Measurements from ENCODE around the gene AMBRA1.
"Not testable (repeated sequence)": the region's sequence is repeated elsewhere in the genome, so short reads cannot be mapped to it uniquely, and the experiment has no call there.

The AMBRA1 gene

DNA sequence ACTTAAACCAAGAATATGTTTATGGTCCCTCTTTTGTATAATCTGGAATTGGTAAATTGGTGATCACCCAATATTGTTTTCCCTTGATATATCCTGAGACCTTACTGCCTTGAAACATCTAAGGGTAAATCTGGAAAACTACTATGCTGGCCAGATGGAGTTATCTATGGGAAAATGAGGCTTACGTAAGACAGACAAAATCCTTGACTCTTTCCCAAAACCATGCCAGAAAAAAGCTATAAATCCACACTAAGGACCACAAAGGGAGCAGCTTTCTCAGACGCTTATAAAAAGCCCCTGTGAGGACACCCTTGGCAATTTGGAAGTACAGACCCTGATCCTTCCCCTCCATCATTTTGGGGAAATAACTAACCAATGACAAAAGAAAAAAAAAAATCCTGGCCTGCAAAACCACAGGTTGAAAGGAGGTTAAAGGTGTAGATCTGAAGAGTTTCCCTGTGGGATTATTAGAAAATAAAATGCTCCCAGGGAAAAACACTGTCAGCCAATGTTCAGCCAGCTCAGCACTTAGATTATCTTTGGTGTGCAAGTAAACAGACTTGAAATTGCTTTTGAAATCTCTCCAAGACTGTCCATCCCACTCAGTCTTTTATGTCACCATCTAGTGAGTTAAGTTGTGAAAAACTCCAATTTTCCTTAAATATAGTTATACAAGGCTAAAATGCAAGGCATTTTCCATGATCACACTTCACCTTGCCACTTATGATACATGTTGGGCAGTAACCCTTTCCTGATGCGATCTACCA, 6.6 kb upstream of the AMBRA1 start:
- no peak for ATAC-seq (ENCODE audit: low read depth)
- H3K4me1 Mint-ChIP-seq = peaks cover 7% of the 10 kb centered on the region
- no peak for DNase-seq (ENCODE audit: low spot score in 2 of 2)
- peaks cover 8% of the 10 kb centered on the region for H3K36me3 Mint-ChIP-seq
- no peak overlapping the region for H3K4me3 Mint-ChIP-seq
- H3K27ac Mint-ChIP-seq = no peak overlapping the region
- peaks cover 5% of the 10 kb centered on the region for H3K9me3 Mint-ChIP-seq
- H3K27me3 Mint-ChIP-seq = no peaks in the 10 kb centered on the region

DNA sequence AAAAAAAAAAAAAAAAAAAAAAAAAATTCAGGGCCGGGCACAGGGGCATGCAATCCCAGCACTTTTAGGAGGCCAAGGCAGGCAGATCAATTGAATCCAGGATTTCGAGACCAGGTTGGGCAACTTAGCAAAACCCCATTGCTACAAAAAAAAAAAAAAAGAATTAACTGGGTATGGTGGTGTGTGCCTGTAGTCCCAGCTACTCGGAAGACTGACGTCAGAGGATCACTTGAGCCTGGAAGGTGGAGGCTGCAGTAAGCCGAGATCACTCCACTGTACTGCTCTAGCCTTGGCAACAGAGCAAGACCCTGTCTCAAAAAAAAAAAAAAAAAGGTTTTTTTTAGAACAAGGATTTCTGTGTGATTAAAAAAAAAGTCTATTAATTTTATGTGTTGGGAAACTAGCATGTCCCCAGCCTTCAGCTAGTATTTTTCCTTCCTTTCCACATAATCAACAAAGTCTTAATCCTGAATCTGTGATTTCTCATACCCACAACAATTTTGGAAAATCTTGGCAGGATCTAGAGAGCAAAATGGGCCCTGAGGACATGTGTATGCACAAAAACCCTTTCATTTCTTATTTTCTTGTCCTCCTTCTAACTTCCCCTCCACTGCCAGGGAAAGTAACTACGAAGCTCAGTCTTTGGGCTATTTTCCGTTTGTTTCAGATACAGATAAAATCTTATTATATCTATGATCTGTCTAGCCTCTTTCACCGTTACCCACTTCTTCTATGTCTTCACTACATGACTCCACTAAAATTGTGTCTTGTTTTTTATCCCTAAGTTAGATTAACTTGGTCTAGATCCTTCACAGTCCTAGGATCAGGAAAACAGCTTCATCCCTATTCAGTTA, 5.7 kb upstream of the AMBRA1 start:
- Mint-ChIP-seq H3K4me3 (no peak overlapping the region), H3K27ac (no peak overlapping the region), H3K27me3 (no peaks in the 10 kb centered on the region), H3K4me1 (peaks cover 7% of the 10 kb centered on the region), H3K9me3 (peaks cover 5% of the 10 kb centered on the region), H3K36me3 (peaks cover 8% of the 10 kb centered on the region)
- DNase-seq (ENCODE audit: low spot score in 2 of 2) (no peak), ATAC-seq (ENCODE audit: low read depth) (no peak)

DNA sequence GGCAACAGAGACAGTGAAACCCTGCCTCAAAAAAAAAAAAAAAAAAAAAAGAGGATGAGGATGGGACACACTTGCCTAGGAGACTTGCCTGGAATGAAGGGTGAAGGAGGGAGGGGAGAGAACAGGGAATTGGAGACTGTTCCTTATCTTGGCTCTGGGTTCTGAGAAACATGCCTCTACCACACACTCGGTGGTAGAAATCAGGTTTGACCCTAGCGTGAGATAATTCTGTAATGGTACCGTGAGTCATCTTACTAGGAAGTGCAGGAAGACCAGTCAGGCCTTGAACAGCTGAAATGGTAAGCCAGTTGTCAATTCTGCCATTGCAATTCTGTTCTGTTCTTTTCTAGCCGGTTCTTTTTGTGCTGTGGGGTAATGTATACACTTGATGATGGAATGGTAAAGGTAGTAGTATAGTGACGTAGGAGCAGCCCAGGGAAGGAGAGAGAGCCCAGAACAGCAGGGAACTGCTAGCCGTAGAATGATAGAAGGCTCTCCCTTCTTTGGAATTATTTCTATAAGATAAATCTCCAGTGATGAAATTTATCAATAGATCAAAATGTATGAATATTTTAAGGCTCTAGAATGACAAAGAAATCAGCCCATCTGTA, 3.9 kb upstream of the AMBRA1 start:
- DNase-seq (ENCODE audit: low spot score in 2 of 2) (no peak), ATAC-seq (ENCODE audit: low read depth) (no peak)
- Mint-ChIP-seq H3K27ac (no peak overlapping the region), H3K36me3 (no peaks in the 10 kb centered on the region), H3K9me3 (no peaks in the 10 kb centered on the region), H3K4me3 (no peak overlapping the region), H3K27me3 (no peaks in the 10 kb centered on the region), H3K4me1 (peaks cover 4% of the 10 kb centered on the region)

DNA sequence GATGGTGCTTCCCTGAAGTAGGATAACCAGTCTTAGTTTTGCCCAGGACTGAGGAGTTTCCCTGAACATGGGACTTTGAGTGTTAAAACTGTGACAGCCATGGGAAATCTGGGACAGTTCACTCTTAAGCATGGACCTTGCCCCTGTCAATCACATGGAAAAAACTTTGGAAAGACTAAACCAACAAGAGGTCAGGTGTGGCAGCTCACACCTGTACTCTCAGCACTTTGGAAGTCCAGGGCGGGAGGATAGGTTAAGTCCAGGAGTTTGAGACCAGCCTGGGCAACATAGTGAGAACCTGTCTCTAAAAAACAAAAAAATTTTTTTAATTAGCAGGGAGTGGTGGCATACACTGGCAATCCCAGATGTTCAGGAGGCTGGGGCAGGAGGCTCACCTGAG, 3.3 kb upstream of the AMBRA1 start:
- Mint-ChIP-seq H3K4me3 (no peak overlapping the region), H3K9me3 (no peaks in the 10 kb centered on the region), H3K27me3 (no peaks in the 10 kb centered on the region), H3K27ac (no peak overlapping the region), H3K4me1 (peaks cover 6% of the 10 kb centered on the region), H3K36me3 (no peaks in the 10 kb centered on the region)
- no peak for ATAC-seq (ENCODE audit: low read depth)
- DNase-seq (ENCODE audit: low spot score in 2 of 2) = no peak

DNA sequence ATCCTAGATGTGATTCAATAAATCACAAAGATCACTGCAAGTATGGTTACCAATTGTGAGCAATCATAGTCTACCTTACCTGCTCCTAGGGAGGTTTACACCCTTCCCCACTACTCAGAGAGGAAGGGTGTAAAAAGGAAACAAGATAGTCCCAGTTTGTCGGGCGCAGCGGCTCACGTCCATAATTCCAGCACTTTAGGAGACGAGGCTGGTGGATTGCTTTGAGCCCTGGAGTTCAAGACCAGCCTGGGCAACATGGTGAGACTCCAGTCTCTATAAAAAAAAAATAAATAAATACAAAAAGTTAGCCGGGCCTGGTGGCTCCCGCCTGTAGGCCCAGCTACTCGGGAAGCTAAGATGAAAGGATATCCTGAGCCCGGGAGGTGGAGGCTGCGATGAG, 962 bp upstream of the AMBRA1 start:
- ATAC-seq (ENCODE audit: low read depth) = no peak
- no peak overlapping the region for H3K27ac Mint-ChIP-seq
- H3K4me1 Mint-ChIP-seq = peaks cover 13% of the 10 kb centered on the region
- H3K36me3 Mint-ChIP-seq = no peaks in the 10 kb centered on the region
- no peak for DNase-seq (ENCODE audit: low spot score in 2 of 2)
- peak overlapping the region; percentile 96 for H3K4me3 Mint-ChIP-seq
- H3K9me3 Mint-ChIP-seq = no peaks in the 10 kb centered on the region
- no peaks in the 10 kb centered on the region for H3K27me3 Mint-ChIP-seq

DNA sequence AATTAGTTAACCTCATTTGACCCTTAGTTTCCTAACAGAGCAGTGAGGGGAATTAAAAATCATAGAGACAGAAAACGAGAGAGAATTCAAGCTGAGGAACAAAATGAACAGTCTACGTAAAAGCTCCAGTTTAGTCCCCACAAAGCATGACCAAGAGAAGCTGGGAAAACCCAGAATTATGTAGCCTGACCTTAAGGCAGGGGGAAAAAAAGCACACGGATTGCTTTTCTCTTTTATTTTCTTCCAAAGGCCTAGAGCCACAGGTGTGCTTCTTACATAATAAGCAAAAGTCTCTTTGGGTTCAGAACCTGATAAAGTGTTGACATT, 514 bp upstream of the AMBRA1 start:
- Mint-ChIP-seq H3K27ac (peak overlapping the region; percentile 89), H3K27me3 (no peaks in the 10 kb centered on the region), H3K4me1 (peaks cover 13% of the 10 kb centered on the region), H3K9me3 (no peaks in the 10 kb centered on the region), H3K36me3 (no peaks in the 10 kb centered on the region), H3K4me3 (peak overlapping the region; percentile 96)
- no peak for DNase-seq (ENCODE audit: low spot score in 2 of 2)
- no peak for ATAC-seq (ENCODE audit: low read depth)

DNA sequence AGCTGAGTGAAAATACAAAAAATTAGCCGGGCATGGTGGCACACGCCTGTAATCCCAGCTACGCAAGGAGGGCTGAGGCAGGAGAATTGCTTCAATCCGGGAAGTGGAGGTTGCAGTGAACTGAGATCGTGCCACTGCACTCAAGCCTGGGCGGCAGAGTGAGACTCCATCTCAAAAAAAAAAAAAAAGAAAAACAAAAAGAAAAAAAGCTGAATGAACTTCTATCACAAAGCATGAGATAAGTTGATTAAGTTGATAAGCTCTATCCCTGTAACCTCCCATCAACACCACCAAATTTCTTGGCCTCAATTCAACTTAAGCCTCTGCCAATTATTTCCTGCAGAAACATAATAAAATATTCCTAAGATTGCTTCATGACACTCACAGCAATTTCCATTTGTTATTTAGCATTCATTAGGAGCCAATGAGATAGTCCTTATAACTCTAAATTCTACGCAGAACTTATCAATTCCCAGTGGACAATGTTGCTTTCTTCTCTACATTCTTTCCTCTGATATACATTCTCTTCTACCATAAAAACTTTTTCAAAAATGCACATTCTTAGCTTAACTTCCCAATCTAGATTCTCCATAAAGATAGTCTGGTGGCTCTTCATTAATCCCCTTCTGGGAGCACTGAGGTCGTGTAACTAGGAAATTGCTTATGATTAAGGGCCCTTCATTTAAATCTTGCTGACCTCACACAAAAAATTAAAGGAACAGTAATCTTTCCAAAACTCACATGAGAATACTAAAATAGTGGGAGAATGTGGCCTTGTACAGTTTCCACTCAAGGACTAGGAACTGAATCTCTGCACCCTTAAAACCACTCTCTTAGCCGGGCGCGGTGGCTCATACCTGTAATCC, 2.9 kb downstream of the AMBRA1 start:
- no peak overlapping the region for H3K27ac Mint-ChIP-seq
- peaks cover 2% of the 10 kb centered on the region for H3K36me3 Mint-ChIP-seq
- no peak for DNase-seq (ENCODE audit: low spot score in 2 of 2)
- H3K4me3 Mint-ChIP-seq = no peak overlapping the region
- no peaks in the 10 kb centered on the region for H3K27me3 Mint-ChIP-seq
- H3K9me3 Mint-ChIP-seq = no peaks in the 10 kb centered on the region
- H3K4me1 Mint-ChIP-seq = peaks cover 17% of the 10 kb centered on the region
- ATAC-seq (ENCODE audit: low read depth) = no peak

DNA sequence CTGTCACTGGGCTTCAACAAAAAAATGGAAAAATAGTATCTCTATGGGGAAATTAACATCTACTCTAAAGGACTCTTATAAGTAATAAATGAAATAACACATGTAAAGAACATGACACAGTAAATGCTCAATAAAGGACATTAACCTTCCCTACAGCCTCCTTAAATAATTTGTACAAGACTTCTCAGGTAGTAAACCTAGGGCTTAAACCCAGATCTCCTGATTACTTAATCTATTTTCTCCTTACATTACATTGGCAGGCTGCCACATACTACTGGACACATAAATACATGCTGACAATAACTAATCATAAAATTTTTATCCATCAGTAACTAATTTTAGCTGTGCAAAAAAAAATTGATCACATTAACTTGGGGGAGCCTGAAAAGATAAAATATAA, 4.9 kb downstream of the AMBRA1 start:
- no peaks in the 10 kb centered on the region for H3K9me3 Mint-ChIP-seq
- H3K27ac Mint-ChIP-seq = no peak overlapping the region
- peaks cover 17% of the 10 kb centered on the region for H3K4me1 Mint-ChIP-seq
- H3K36me3 Mint-ChIP-seq = peaks cover 2% of the 10 kb centered on the region
- H3K27me3 Mint-ChIP-seq = no peaks in the 10 kb centered on the region
- no peak overlapping the region for H3K4me3 Mint-ChIP-seq
- no peak for ATAC-seq (ENCODE audit: low read depth)
- DNase-seq (ENCODE audit: low spot score in 2 of 2) = no peak

DNA sequence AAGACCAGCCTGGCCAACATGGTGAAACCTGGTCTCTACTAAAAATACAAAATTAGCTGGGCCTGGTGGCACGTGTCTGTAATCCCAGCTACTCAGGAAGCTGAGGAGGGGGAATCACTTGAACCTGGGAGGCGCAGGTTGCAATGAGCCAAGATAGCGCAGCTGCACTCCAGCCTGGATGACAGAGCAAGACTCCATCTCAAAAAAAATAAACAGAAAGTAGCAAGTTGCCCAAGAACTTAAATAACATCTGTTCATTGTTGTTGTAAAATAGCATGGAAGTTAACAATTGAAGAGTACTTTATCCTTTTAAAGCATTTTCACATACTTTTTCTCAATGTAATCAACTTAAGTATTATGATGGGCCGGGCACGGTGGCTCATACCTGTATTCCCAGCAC, 5.7 kb downstream of the AMBRA1 start:
- Mint-ChIP-seq H3K27ac (no peak overlapping the region), H3K4me1 (peaks cover 16% of the 10 kb centered on the region), H3K4me3 (no peak overlapping the region), H3K9me3 (no peaks in the 10 kb centered on the region), H3K27me3 (no peaks in the 10 kb centered on the region), H3K36me3 (peaks cover 2% of the 10 kb centered on the region)
- no peak for ATAC-seq (ENCODE audit: low read depth)
- DNase-seq (ENCODE audit: low spot score in 2 of 2) = no peak

DNA sequence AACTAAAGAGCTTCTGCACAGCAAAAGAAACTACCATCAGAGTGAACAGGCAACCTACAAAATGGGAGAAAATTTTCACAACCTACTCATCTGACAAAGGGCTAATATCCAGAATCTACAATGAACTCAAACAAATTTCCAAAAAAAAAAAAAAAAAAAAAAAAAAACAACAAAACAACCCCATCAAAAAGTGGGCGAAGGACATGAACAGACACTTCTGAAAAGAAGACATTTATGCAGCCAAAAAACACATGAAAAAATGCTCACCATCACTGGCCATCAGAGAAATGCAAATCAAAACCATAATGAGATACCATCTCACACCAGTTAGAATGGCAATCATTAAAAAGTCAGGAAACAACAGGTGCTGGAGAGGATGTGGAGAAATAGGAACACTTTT, 10.3 kb downstream of the AMBRA1 start:
- Mint-ChIP-seq H3K36me3 (peaks cover 13% of the 10 kb centered on the region), H3K4me1 (peaks cover 19% of the 10 kb centered on the region)
- not testable (repeated sequence) for DNase-seq (ENCODE audit: low spot score in 2 of 2); H3K27ac Mint-ChIP-seq; ATAC-seq (ENCODE audit: low read depth); H3K27me3 Mint-ChIP-seq; H3K4me3 Mint-ChIP-seq; H3K9me3 Mint-ChIP-seq

DNA sequence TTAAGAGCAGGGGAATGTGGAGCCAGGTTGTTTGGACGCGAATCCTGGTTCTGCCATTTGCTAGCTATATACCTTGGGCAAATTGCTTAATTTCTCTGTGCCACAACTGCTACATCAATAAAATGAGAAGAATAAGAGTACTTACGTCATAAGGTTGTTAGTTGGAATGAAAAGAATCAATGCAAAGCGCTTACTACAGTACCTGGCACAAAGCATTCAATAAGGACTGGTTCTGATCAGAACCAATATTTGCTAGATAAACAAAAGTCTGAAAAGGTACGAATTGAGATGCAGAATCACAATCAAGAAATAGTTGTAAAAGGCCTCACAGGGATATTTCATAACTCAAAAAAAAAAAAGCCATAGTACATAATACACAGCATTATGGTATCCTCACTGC, 11.2 kb downstream of the AMBRA1 start:
- ATAC-seq (ENCODE audit: low read depth) (no peak), DNase-seq (ENCODE audit: low spot score in 2 of 2) (no peak)
- no peaks in the 10 kb centered on the region for H3K9me3 Mint-ChIP-seq
- H3K4me3 Mint-ChIP-seq = no peak overlapping the region
- peaks cover 15% of the 10 kb centered on the region for H3K36me3 Mint-ChIP-seq
- no peak overlapping the region for H3K27ac Mint-ChIP-seq
- H3K4me1 Mint-ChIP-seq = peaks cover 16% of the 10 kb centered on the region
- H3K27me3 Mint-ChIP-seq = no peaks in the 10 kb centered on the region

DNA sequence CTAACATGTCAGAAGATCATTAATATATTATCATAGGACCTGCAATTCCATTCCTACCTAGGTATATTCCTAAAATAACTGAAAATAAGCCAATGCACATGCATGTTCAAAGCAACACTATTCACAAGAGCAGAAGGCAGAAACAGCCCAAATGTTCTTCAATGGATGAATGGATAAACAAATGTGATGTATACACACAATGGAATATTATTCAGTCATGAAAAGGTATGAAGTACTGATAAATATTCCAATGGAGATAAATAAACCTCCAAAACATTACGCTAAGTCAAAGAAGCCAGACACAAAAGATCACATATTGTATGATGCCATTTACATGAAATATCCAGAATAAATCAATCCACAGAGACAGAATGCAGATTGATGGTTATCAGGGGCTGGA, 16.8 kb downstream of the AMBRA1 start:
- Mint-ChIP-seq H3K36me3 (peaks cover 18% of the 10 kb centered on the region), H3K4me3 (no peak overlapping the region), H3K27me3 (no peaks in the 10 kb centered on the region), H3K9me3 (peaks cover 3% of the 10 kb centered on the region), H3K27ac (no peak overlapping the region), H3K4me1 (peaks cover 28% of the 10 kb centered on the region)
- ATAC-seq (ENCODE audit: low read depth) (no peak), DNase-seq (ENCODE audit: low spot score in 2 of 2) (no peak)

DNA sequence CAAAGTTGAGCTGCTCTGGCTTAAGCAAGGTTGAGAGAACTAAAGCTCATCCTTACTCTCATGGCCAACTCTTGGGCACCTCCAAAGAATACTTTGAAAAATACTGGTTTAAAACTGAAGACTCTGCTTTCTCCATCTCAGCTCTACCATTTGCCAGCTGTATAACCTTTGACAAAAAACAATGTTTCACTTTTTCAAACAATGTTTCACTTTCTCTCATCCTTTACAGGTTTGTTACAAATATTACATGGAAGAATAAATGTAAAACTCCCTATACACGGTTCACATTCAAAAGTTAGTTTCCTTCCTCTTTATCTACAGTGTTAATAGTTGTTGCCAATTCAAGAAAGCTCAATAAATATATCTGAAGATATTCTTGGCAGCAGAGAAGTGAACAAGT, 19.2 kb downstream of the AMBRA1 start:
- H3K9me3 Mint-ChIP-seq = peaks cover 3% of the 10 kb centered on the region
- no peak for DNase-seq (ENCODE audit: low spot score in 2 of 2)
- H3K36me3 Mint-ChIP-seq = peaks cover 13% of the 10 kb centered on the region
- ATAC-seq (ENCODE audit: low read depth) = peak; percentile 29
- no peak overlapping the region for H3K4me3 Mint-ChIP-seq
- no peak overlapping the region for H3K27ac Mint-ChIP-seq
- H3K4me1 Mint-ChIP-seq = peaks cover 16% of the 10 kb centered on the region
- no peaks in the 10 kb centered on the region for H3K27me3 Mint-ChIP-seq
